Endothelial cell of hepatic sinusoid (primary cell): ENCODE measurements around the gene P2RX5.

ENCODE experiments used
- in situ Hi-C: cut with HindIII; loops from 2 replicates; pipeline ENCODE4 v1.10.0; 2017; ENCODE audit warnings: low sequenced_read_pairs

The P2RX5 gene

DNA sequence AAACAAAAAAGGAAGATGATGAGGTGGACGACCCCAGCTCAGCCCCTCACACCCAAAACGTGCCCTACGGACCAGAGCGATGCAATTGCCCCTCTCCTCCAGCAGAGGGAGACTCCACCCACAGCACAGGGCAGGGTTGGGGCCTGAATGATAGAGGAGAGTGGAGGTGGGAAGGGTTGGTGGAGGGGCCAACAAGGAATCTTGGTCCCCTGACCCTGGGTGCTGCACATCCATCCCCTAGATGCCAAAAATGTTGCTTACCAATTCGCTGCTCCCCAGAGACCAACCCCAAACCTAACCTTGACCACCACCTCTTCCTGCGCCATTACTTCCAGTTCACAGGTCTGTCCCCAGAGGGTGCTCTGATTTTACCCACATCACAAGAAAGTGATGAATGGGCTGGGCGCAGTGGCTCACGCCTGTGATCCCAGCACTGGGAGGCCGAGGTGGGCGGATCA lies 12.9 kb downstream of the P2RX5 start:
- in situ Hi-C loops: no loop called here

DNA sequence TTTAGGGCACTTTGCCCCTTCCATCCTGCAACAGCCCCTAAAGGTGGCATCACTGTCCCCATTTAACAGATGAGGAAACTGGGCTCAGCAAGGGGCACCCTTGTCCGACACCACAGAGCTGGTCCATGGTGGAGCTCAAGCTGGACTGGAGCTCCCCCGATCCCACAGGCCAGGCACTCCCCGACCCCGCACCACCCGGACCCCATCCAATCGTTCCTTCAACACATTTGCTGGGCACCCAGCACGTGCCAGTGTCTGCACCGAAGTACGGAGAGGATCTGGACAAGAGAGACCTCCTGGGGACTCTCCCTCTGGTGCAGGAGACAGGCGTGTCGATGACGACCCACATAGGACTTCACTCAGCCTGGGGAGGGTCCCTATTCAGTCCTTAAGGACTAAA lies 13.9 kb downstream of the P2RX5 start:
- in situ Hi-C loops: no loop called here

DNA sequence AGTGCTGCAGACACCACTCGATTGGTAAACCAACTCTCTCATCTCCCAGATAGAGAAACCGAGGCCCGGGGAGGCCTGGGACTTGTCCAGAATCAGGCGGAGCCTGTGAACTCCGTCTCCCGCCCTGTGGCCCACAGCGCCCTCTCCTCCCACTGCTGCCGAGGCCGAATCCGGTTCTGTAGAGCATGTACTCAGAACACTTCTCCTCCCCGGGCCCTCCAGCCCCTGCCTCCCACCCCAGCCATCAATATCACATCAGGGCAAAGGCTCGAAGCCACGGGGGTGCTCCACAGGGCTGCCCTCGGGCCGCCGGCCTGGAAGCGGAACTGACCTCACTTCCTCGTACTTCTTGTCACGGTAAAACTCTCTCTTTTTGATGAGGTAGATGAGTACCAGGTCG lies 14.4 kb downstream of the P2RX5 start:
- in situ Hi-C loops: no loop called here

DNA sequence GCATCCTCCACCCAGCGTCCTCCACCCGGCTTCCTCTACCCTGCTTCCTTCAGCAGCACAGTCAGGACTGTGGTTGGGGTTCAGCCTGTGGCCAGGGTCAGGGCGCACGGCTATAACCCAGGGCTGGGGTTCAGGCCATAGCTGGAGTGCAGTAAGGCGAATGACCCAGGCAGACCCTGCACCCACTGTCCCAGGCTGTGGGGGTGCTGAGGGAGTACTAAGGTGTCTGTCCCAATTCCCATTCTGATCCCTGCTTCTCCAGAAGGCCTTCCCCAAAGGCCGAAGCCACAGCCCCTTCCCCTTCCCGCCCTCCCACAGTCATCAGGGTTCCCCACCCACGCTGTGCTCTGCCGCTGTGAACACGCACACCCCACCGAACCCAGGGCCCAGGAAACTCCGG lies 14.9 kb downstream of the P2RX5 start:
- in situ Hi-C loops: no loop called here

DNA sequence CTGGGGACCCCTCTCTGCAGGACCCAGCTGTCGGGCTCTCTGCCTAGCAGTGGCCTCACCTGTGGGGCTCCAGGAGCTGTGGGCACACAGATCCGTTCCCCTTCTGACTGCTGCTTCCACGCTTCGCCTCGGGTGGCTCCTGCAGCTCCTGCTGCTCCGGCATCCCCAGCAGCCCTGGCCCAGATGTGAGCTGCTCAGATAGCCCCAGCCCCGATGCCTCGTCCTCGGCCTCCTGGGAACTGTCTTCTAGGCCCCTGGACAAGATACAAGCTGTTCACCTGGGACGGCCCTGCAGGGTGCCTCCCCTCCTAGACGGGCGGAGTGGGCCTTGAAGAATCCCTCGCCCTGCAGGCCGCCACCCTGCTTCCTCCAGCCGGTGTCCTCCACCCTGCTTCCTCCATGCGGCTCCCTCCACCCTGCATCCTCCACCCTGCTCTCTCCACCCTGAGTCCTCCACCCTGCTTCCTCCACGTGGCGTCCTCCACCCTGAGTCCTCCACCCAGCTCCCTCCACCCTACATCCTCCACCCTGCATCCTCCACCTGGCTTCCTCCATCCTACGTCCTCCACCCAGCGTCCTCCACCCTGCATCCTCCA lies 16.3 kb downstream of the P2RX5 start:
- in situ Hi-C loops: no loop called here

DNA sequence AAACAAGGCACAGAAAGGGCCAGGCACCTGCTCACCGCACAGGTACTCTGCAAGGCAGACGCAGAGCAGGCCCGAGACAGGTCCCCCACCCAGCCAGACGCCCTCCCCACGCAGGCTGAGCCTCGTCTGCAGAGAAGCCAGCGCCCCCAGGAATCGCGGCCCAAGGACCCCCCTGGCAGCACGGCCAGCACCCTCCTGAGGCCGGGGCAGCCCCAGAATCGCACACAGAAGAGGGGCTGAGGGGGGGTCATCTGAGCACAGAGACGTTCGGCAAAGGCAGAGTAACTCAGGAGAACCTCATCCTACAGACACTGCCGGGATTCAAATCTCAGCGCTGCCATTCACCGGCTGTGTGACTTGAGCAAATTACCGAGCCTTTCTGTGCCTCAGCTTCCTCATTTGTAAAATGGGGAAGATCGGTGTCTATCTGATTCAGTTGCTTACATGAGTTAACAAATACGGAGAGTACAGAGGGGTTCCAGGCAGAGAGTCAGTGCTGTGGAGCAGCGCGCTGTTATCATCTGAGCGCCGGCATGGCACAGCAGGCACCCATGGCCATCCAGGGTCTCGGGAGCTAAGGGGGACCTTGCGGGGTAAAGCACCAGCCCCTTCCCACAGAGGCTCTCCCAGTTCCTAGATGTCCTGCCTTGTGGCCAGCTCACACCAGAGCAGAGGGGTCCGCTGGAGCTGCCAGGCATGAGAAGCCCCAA lies 17.0 kb downstream of the P2RX5 start:
- in situ Hi-C loops: no loop called here

DNA sequence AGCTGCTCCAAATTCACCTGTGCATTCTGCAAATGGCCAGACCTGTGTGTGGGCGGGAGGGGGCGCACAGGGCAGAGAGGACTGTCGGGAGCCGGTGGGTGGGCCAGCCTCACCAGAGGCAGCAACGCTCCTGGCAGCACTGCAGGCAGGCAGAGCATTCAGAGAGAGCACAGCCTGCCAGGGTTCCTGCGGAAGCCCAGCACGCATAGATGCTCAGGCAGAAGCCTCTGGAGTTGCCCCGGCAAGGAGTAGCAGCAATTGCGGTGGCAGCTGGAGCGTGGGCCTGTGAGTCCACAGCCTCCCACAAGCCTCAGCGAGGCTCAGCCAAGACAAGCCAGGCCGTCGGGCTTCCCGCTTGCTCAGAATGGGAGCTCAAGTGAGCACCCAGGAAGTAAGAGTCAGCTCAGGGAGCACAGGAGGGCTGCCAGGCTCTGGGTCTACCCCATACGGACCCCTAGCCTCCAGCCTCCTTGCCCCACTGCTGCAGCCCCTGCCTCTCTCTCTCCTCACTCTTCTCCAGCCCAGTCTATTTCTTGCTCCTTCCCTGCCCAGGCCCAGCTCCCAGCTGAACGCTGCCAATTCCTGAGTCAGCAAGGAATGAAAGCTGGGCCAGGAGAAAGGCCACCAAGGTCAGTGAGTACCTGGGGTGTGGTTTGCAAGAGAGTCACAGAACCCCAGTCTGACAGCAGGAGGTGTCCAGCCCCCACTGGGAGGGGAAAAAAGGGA lies 17.7 kb downstream of the P2RX5 start:
- in situ Hi-C loops: no loop called here

DNA sequence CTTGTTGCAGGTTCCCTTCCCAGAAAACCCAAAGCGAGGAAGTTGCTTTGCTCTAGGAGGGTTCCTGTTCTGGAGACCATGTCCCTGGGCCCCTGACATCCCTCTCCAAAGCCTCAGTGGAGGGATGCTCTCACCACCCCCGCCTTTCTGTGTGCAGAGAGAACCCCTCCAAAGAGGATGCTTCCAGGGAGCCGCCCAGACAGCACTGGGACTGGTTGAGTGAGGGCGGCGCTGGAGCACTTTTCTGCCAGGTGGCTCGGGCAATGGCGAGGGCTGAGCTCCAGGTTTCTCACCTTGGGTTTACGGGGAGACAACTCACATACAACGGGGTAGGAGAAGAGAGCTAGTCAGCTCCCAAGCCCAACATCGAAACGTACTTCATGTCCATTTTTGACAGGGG lies 20.1 kb downstream of the P2RX5 start:
- in situ Hi-C loops: no loop called here

DNA sequence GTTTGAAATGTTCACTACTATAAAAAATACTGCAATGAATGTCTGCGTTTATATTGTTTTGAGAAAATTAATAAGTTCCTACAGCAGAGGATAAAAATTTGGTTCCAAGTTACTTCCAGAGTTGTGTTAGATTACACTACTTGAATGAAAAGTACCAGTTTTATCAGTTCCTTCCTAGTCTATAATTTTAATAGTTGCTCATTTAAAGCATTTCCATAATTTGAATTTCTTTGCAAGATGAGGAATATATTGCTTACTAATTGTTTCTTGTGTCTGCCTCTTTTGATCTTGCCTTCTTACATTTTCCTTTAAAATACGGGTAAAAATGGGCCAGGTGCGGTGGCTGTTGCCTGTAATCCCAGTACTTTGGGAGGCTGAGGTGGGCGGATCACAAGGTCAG lies 23.4 kb downstream of the P2RX5 start:
- in situ Hi-C loops: no loop called here

DNA sequence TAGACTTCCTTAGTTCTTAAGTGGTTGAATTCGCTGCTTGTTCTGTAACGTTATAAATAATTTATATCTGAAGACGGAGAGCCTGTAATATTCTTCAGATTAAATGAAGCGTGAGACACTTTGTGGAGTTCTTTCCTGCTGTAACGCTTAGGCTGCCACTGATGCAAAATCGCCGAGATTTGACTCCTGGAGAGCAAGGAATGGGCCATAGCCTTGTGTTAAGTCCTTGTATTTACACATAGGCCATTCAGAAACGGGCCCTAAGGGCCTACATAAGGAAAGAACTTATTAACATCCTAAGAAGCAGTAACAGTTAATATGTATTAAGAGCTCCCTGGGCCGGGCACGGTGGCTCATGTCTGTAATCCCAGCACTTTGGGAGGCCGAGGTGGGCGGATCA lies 26.4 kb downstream of the P2RX5 start:
- in situ Hi-C loops: no loop called here

DNA sequence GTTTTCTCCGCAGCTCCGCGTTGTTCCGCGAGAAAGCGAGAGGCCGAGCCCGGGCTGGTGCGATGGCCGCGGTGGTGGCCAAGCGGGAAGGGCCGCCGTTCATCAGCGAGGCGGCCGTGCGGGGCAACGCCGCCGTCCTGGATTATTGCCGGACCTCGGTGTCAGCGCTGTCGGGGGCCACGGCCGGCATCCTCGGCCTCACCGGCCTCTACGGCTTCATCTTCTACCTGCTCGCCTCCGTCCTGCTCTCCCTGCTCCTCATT lies 26.9 kb downstream of the P2RX5 start:
- in situ Hi-C loops: no loop called here

DNA sequence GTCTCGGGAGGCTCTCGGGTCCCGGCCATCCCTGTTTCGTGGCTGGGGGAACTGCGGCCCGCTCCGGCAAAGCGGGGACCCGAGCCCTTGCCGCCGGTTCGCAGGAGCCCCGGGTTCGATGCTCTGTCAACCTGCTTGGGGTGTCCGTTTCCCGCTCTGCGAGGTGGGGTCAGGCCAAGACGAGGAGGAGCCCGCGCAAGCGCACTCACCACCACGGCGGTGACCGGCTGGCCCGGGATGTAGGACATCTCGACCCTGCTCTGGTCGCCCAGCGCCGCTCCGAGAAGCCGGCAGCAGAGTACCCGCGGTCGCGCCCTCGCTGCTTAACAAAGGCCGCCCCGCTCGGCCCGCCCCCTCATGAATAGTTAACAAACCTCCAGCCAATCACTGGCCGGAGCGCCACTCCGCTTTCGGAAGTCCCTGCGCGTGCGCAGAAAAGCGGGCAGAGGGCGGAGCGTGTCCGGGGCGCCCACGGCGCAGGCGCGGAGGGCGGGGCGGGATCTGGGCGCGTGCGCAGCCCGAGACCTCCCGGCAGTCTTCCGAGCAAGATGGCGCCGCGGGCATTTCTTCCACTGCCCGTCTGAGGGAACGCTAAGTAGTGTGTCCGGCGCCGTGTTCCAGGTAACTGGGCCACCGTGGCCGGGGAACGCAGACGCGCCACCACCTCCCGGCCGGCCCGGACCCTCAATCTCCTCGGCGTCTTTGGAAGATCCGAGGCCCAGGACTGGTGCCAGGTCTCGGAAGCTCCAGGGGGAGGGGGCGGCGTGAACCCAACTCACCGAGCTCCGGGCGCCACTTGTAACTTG lies 27.5 kb downstream of the P2RX5 start, which contains the start of the genes EMC6 and TAX1BP3:
Gene EMC6, plus strand, starts transcription at position 534 of the 806 bp plus-strand sequence. CDS start 335 bp downstream, outside the sequence.
Gene TAX1BP3, minus strand, starts transcription at position 300 of the 806 bp plus-strand sequence. Its CDS starts 52 bp downstream, at position 248.
- in situ Hi-C loops: no loop called here

DNA sequence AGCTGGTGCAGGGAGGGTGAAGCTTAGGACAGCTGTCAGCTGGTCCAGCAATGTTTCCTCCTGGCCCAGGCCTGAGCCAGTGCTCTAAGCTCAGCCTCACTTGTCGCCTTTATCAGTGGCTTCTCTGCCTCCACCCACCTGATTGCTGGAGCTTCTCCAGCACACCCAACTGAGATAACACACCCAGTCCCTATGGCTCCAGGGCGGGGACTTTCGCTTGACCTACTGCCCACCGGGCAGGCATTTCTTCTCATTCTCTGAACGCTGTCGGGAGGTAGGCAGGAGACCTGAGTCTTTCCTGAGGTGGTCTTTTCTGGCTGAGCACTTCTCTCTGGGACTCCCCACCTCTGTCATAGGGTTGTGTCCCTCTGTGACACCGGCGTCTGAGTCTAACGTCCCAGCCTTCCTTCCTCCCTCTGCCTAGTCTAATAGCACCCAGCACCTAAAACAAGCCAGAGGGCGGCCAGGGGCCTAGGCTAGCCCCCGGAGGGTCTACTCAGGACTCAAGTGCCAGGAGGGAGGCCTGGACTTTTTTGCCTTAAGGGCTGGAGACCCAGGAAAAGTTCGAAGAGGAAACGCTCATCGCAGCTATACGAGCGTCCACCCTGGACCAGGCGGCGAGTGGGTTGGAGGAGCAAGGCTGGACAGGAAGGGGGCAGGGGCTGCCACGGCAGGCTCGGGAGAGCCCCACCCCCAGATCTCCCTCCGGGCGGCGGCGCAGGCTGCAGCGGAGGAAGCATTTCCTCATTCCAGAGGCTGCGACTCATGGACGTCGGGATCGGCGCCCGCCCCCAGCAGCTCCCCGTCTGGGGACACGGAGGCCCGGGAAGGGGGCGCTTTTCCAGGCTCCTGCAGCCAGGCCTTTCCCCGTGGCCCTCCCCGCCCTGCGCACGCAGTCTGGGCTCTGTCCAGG lies 28.3 kb downstream of the P2RX5 start:
- in situ Hi-C loops: no loop called here

DNA sequence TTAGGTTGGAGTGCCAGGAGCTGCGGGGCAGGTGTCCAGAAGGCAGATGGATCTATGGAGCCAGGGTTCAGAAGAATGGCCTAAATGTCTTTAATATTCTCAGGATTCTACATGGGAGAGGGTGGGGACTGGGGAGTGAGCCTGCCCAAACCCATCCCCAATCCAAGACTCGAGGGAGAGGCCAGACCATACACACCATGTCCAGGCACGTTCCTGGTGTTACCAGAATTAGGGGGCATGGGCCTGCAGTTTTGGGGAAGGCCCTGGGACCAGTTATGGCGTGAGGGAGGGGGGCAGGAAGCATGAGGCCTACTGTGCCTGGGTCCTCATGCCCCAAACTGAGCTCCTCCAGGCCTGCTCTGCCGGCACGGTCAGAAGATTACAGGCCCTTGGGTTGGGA lies 29.4 kb downstream of the P2RX5 start:
- in situ Hi-C loops: no loop called here

DNA sequence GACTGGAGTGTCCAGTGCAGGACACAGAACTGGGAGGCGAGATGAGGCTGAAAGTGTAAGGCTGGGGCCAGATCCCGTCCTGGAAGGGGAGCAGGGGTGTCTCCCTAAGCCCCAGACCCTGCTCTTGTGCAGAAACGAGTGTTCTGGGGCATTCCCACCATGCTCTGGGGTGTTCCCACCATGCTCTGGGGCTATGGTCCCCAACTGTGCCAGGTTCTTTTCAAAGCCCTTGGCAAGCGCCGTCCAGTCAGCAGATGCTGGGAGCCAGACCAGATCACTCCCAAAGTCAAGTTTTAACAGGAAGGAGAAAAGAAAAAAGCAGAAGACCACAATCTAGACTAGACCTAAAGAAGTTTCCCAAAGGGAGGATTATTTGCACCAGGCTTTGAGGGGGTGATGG lies 30.1 kb downstream of the P2RX5 start:
- in situ Hi-C loops: no loop called here

DNA sequence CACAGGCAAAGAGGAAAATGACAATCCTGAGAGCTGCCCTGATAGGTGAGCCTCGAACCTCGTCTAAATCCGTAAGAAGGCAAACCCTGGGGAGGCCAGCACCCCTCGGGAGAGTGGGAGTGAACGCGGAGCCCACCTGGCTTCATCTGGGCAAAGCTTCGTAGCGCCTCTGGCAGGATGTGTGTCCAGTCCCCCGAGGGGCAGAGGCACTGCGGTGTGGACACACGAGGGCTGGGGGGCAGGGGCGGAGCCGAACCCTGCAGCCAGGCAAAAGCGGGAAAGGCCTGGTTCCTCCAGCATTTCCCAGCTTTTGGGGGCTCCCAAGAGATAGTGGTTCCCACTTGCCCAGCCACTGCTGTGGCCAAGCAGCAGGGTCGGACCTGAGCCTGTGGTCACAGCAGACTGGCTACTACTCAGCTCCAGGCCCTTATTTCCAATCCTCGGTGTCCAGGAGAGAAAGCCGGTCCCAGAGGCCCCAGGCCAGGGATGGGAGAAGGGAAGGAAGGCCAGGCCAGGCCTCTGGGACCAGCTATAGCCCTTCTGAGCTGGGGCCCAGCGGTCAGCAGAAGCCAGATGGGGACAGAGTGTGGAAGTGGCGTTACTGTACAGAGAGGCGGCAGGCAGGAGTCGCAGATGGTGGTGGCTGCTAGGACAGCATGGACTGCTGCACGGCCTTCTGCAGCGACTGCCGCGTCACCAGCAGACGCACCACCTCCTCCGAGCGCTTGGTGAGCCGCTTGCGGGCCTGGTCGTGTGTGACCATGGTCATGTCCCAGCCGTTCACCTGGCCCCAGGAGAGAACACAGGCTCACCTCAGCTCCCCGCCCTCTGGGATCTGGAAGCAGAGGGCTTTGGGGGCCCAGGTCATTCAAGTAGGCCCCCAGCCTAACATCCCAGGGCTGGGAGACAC lies 32.6 kb downstream of the P2RX5 start:
- in situ Hi-C loops: no loop called here

DNA sequence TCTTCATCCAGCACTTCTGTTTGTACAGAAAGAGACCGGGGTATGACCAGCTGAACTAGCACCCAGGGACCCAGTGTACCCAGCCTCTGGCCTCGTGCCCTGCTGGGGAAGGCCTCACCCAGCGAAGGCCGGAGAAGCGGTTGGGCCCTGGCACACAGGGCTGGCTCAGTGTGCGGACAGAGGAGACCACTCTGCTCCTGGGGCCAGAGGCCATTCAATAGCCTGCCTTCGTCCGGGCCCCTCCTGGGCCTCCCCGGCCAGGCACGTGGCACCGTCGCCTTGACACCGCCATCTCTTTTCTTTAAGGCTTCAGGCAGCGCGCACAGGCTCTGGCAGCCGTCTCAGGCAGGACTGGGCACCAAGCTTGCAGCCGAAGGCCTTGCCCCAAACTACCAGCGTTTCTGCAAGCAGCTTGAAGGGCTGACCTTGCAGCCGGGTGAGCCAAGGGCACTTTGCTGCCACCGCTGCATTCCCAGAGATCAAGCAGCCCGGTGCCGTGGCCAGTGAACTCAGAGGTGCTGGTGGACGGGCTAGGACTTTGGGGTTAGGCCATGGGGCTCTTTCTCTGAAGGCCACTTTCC lies 35.6 kb downstream of the P2RX5 start:
- in situ Hi-C loops: no loop called here

DNA sequence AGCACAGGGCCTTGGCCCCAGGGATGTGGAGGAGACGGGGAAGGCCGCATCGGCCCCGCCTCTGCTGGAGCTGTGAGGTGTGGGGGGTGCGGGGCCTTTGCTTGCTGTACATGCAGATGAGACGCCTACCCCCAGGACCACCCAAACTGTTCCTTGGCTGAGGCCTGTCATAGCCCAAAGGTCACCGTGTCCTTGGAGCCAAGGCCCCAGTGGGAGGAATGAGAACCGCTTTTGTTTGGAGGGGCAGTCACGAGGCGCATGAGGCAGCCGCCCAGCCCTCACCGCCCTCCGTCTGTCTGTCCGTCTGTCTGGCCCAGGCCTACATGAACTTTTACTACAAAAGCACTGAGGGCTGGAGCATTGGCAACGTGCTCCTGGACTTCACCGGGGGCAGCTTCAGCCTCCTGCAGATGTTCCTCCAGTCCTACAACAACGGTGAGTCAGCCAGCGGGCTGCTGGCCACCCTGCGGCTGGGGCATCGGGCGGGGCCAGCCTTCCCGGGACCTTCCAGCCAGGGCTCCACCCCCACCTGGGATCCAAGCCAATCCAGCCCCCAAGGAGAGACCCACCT lies 36.3 kb downstream of the P2RX5 start:
- in situ Hi-C loops: no loop called here
